ENCODE measurements around the gene SRM.

Gene SRM

DNA sequence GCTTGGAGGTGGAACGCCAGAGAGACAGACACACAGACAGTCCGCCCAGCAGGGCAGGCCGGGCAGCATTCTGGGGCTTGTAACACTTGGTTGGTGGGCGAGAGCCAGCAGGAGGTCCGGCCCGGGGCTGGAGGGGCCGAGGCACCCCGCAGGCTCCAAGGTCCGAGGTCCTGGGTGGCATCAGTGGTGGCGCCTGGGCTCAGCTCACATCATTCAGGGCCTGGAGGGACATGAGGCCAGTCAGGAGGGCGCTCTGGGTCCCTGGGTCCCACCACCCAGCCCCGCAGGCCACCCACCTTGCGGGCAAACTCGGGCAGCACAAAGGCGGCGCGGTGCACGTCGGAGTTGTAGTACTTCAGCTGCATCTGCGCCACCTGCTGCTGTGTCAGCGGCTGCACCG, 5.2 kb downstream of the SRM start:
- H3K4me1 ChIP-seq (ENCODE audit: insufficient read depth, low read length, severe bottlenecking) = peaks cover 38% of the 10 kb centered on the region
- H3K4me2 ChIP-seq (ENCODE audit: low read length) = no peak overlapping the region
- H2AFZ ChIP-seq (ENCODE audit: low read length) = no peak overlapping the region
- no peak overlapping the region for H3K27ac ChIP-seq (ENCODE audit: low read depth, low read length, poor library complexity, severe bottlenecking)
- TF ChIP-seq, protein P1, sequence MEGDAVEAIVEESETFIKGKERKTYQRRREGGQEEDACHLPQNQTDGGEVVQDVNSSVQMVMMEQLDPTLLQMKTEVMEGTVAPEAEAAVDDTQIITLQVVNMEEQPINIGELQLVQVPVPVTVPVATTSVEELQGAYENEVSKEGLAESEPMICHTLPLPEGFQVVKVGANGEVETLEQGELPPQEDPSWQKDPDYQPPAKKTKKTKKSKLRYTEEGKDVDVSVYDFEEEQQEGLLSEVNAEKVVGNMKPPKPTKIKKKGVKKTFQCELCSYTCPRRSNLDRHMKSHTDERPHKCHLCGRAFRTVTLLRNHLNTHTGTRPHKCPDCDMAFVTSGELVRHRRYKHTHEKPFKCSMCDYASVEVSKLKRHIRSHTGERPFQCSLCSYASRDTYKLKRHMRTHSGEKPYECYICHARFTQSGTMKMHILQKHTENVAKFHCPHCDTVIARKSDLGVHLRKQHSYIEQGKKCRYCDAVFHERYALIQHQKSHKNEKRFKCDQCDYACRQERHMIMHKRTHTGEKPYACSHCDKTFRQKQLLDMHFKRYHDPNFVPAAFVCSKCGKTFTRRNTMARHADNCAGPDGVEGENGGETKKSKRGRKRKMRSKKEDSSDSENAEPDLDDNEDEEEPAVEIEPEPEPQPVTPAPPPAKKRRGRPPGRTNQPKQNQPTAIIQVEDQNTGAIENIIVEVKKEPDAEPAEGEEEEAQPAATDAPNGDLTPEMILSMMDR (IDR thresholded peaks at IDR 0.05; ENCODE audit: low read length) = no peak
- TF ChIP-seq EZH2 (IDR thresholded peaks at IDR 0.05; ENCODE audit: borderline replicate concordance, low read length) = no peak
- no peak overlapping the region for H3K4me3 ChIP-seq (ENCODE audit: low read depth, low read length, poor library complexity, severe bottlenecking)
- peaks cover 43% of the 10 kb centered on the region for H3K36me3 ChIP-seq (ENCODE audit: insufficient read depth, low read length)
- no peaks in the 10 kb centered on the region for H3F3A ChIP-seq (ENCODE audit: insufficient read depth, low read length)
- H3K79me2 ChIP-seq (ENCODE audit: insufficient read depth, low read length) = peaks cover 12% of the 10 kb centered on the region; the same call in 1 of the 2 replicates
- no peaks in the 10 kb centered on the region for H3K9me2 ChIP-seq (ENCODE audit: low read depth, low read length)
- H3K9ac ChIP-seq (ENCODE audit: low read length) = no peak overlapping the region
- no peaks in the 10 kb centered on the region for H3K9me3 ChIP-seq (ENCODE audit: low read length)
- no peaks in the 10 kb centered on the region for H4K20me1 ChIP-seq (ENCODE audit: insufficient read depth, low read length)
- H3K27me3 ChIP-seq (ENCODE audit: insufficient read depth, low read length) = no peaks in the 10 kb centered on the region

DNA sequence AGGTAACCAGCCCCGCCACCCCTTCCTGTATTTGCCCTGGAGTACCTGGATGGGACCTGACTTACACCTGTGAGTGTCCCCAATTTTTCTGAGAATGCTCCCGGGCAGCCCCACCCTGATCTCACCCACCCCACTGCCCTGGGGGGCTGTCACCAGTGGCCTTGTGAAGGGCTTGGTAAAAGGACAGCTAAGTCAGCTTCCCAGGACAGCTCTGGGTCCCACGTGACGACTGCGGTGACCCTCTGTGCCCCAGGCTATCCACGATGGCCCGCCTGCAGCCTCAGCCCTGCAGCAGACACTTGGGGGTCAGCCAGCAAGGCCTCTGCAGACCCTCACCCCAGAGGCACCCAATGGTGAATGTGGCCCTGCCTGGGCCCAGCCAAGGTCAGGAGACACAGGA, 5.6 kb downstream of the SRM start:
- H3K79me2 ChIP-seq (ENCODE audit: insufficient read depth, low read length) = peaks cover 7% of the 10 kb centered on the region; the same call in 1 of the 2 replicates
- H3K4me3 ChIP-seq (ENCODE audit: low read depth, low read length, poor library complexity, severe bottlenecking) = no peak overlapping the region

DNA sequence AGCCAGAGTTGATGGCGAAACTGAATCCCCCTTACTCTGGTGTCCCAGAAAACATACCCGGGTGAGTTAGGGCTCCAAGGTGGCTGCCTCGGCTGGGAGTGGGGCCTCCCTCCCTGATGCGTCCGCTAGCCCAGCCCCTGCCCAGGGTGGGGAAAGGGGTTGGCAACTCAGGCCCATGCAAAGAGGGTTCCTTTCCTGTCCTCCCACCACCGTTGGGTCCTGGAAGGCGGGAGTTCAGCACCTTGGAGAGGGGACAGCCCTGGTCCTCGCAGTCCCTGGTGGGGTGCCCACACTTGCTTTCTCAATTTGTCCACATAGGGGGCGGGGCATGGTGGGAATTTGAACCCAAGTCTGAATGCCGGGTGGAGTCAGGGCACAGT, 6.1 kb downstream of the SRM start:
- Histone ChIP-seq H3K9ac (ENCODE audit: low read length) (no peak overlapping the region), H3K4me3 (ENCODE audit: low read depth, low read length, poor library complexity, severe bottlenecking) (no peak overlapping the region), H3K79me2 (ENCODE audit: insufficient read depth, low read length) (peaks cover 3% of the 10 kb centered on the region; the same call in 1 of the 2 replicates), H3K27me3 (ENCODE audit: insufficient read depth, low read length) (no peaks in the 10 kb centered on the region), H3K9me3 (ENCODE audit: low read length) (no peaks in the 10 kb centered on the region), H3K4me1 (ENCODE audit: insufficient read depth, low read length, severe bottlenecking) (peaks cover 36% of the 10 kb centered on the region), H2AFZ (ENCODE audit: low read length) (no peak overlapping the region), H4K20me1 (ENCODE audit: insufficient read depth, low read length) (no peaks in the 10 kb centered on the region), H3K4me2 (ENCODE audit: low read length) (no peak overlapping the region), H3K36me3 (ENCODE audit: insufficient read depth, low read length) (peaks cover 43% of the 10 kb centered on the region), H3K27ac (ENCODE audit: low read depth, low read length, poor library complexity, severe bottlenecking) (peak overlapping the region; percentile 59), H3K9me2 (ENCODE audit: low read depth, low read length) (no peaks in the 10 kb centered on the region), H3F3A (ENCODE audit: insufficient read depth, low read length) (no peaks in the 10 kb centered on the region)
- TF ChIP-seq, protein P1 (IDR thresholded peaks at IDR 0.05; ENCODE audit: low read length) = no peak
- no peak for TF ChIP-seq EZH2 (IDR thresholded peaks at IDR 0.05; ENCODE audit: borderline replicate concordance, low read length)

More for the DNA sequence above, 5.6 kb downstream of the SRM start:
- no peaks in the 10 kb centered on the region for H4K20me1 ChIP-seq (ENCODE audit: insufficient read depth, low read length)
- H3K4me1 ChIP-seq (ENCODE audit: insufficient read depth, low read length, severe bottlenecking) = peaks cover 38% of the 10 kb centered on the region
- H2AFZ ChIP-seq (ENCODE audit: low read length) = no peak overlapping the region
- H3K36me3 ChIP-seq (ENCODE audit: insufficient read depth, low read length) = peaks cover 43% of the 10 kb centered on the region
- no peaks in the 10 kb centered on the region for H3K9me2 ChIP-seq (ENCODE audit: low read depth, low read length)
- no peak overlapping the region for H3K9ac ChIP-seq (ENCODE audit: low read length)
- TF ChIP-seq EZH2 (IDR thresholded peaks at IDR 0.05; ENCODE audit: borderline replicate concordance, low read length) = no peak
- TF ChIP-seq, protein P1 (IDR thresholded peaks at IDR 0.05; ENCODE audit: low read length) = no peak
- no peak overlapping the region for H3K27ac ChIP-seq (ENCODE audit: low read depth, low read length, poor library complexity, severe bottlenecking)
- H3K9me3 ChIP-seq (ENCODE audit: low read length) = no peaks in the 10 kb centered on the region
- H3K4me2 ChIP-seq (ENCODE audit: low read length) = no peak overlapping the region
- H3K27me3 ChIP-seq (ENCODE audit: insufficient read depth, low read length) = no peaks in the 10 kb centered on the region
- no peaks in the 10 kb centered on the region for H3F3A ChIP-seq (ENCODE audit: insufficient read depth, low read length)
